WTC11 (cell line): ENCODE measurements around the gene ADGRF5. TPM values are rescaled to one million over a fixed set of nuclear protein-coding genes. Genes with fewer than 3 reads are reported as not detected.

Experiments
- ATAC-seq: fragments of 200-7000 bp; cut with Tn5 transposase; 2 replicates; pipeline ENCODE4 v1.10.0; 2021; ENCODE audit warnings: mild to moderate bottlenecking, moderate library complexity
- CTCF ChIA-PET: fragments of 300-600 bp; sonication (Branson Sonifier 250); formaldehyde crosslinking; loops from one replicate; lab custom pipeline; 2021; ENCODE audit warnings: antibody characterized with exemption; lab: Charles Lee
- POLR2A ChIA-PET: fragments of 350-600 bp; sonication (Branson Sonifier 250); formaldehyde crosslinking; loops from one replicate; lab custom pipeline; 2021; ENCODE audit warnings: antibody characterized with exemption; lab: Charles Lee
- DNase-seq: peaks from one replicate; pipeline ENCODE4 v3.0.0; 2021; ENCODE audit warnings: low spot score
- H3K27ac Mint-ChIP-seq: 2 replicates; pipeline ENCODE4 v1.8.0; 2021; ENCODE audit warnings: mixed read lengths
- H3K27me3 Mint-ChIP-seq: 2 replicates; pipeline ENCODE4 v1.8.0; 2021; ENCODE audit warnings: low read depth, mild to moderate bottlenecking, moderate library complexity, mixed read lengths
- H3K36me3 Mint-ChIP-seq: 2 replicates; pipeline ENCODE4 v1.8.0; 2021; ENCODE audit warnings: mixed read lengths
- H3K4me1 Mint-ChIP-seq: 2 replicates; pipeline ENCODE4 v1.8.0; 2022; ENCODE audit warnings: mixed read lengths
- H3K4me3 Mint-ChIP-seq: 2 replicates; pipeline ENCODE4 v1.8.0; 2021; ENCODE audit warnings: mild to moderate bottlenecking, moderate library complexity, mixed read lengths
- H3K9me3 Mint-ChIP-seq: 2 replicates; pipeline ENCODE4 v1.8.0; 2021; ENCODE audit warnings: mixed read lengths
- CREM ChIP-seq: sonication (generic); formaldehyde crosslinking; IDR thresholded peaks from 2 replicates; pipeline ENCODE4 v1.8.1; 2022; ENCODE audit warnings: mild to moderate bottlenecking, missing genetic modification reagents, moderate library complexity
- GTF2I ChIP-seq: fragments of 250-450 bp; sonication (Bioruptor Pico); conservative IDR thresholded peaks from 2 replicates; pipeline ENCODE4 v1.4.0; 2021; ENCODE audit warnings: mild to moderate bottlenecking
- JAZF1 ChIP-seq: fragments of 250-450 bp; sonication (Bioruptor Pico); IDR thresholded peaks from 2 replicates; pipeline ENCODE4 v1.9.0; 2021; ENCODE audit warnings: moderate library complexity, mild to moderate bottlenecking, inconsistent platforms
- RELA ChIP-seq: sonication (generic); formaldehyde crosslinking; IDR thresholded peaks from 2 replicates; pipeline ENCODE4 v1.8.1; 2022; ENCODE audit warnings: missing genetic modification reagents, mild to moderate bottlenecking, borderline replicate concordance
- SMAD3 ChIP-seq: sonication (generic); formaldehyde crosslinking; IDR thresholded peaks from 2 replicates; pipeline ENCODE4 v1.8.0; 2022; ENCODE audit warnings: missing genetic modification reagents, mild to moderate bottlenecking, borderline replicate concordance
- ZNF232 ChIP-seq: sonication (generic); formaldehyde crosslinking; IDR thresholded peaks from 2 replicates; pipeline ENCODE4 v1.8.0; 2022; ENCODE audit warnings: mild to moderate bottlenecking, missing genetic modification reagents
- ZNF416 ChIP-seq: fragments of 250-450 bp; sonication (Bioruptor Pico); IDR thresholded peaks from 2 replicates; pipeline ENCODE4 v1.9.0; 2021; ENCODE audit warnings: mild to moderate bottlenecking, inconsistent platforms
- total RNA-seq: library from RNA; stranded (reverse); gene quantifications from 3 replicates; pipeline ENCODE4 v1.2.3, GENCODE V29; 2021
- TF ChIP-seq, protein P1 (sequence below): fragments of 250-450 bp; sonication (Bioruptor Pico); IDR thresholded peaks from 2 replicates; pipeline ENCODE4 v1.9.0; 2021; ENCODE audit warnings: mild to moderate bottlenecking, borderline replicate concordance
- TF ChIP-seq, protein P2 (sequence below): sonication (generic); formaldehyde crosslinking; IDR thresholded peaks from 2 replicates; pipeline ENCODE4 v1.8.0; 2023; ENCODE audit warnings: mild to moderate bottlenecking, missing genetic modification reagents
- TF ChIP-seq, protein P3 (sequence below): sonication (generic); formaldehyde crosslinking; IDR thresholded peaks from 2 replicates; pipeline ENCODE4 v1.8.1; 2023; ENCODE audit warnings: mild to moderate bottlenecking, missing genetic modification reagents
- TF ChIP-seq, protein P4 (sequence below): sonication (generic); formaldehyde crosslinking; IDR thresholded peaks from 2 replicates; pipeline ENCODE4 v1.8.0; 2022; ENCODE audit warnings: mild to moderate bottlenecking, missing genetic modification reagents
- TF ChIP-seq, protein P5 (sequence below): fragments of 200-600 bp; IDR thresholded peaks from 2 replicates; pipeline ENCODE4 v1.8.0; 2022; ENCODE audit warnings: antibody characterized with exemption
- TF ChIP-seq, protein P6 (sequence below): sonication (generic); formaldehyde crosslinking; IDR thresholded peaks from 2 replicates; pipeline ENCODE4 v1.8.0; 2022; ENCODE audit warnings: mild to moderate bottlenecking, missing genetic modification reagents
- TF ChIP-seq, protein P7 (sequence below): sonication (generic); formaldehyde crosslinking; IDR thresholded peaks from 2 replicates; pipeline ENCODE4 v1.8.0; 2023; ENCODE audit warnings: missing genetic modification reagents, mild to moderate bottlenecking, borderline replicate concordance
- TF ChIP-seq, protein P8 (sequence below): sonication (generic); formaldehyde crosslinking; IDR thresholded peaks from 2 replicates; pipeline ENCODE4 v1.8.0; 2023; ENCODE audit warnings: missing genetic modification reagents

ADGRF5 gene
- total RNA-seq, 1 experiment from 2014 or later: 0.24 TPM

DNA sequence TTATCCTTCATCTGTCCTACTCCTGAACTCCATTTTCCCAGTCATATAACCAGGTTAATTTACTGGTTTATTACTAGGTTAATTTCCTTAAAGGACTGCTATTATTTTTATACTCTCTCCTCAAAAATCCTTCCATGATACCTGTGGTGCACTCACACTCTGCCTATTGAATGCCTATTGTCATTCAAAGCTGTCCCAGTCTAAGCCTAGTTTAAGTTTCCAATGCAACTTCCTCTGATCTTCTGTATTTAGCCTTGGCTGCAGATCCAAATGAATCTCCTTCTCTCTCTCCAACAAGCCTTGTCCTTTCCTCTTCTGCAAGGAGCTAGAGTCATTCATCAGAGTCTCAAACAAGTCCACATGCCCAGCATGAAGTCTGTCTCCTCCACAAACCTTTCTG, 41.3 kb upstream of the ADGRF5 start (continued):
- TF ChIP-seq, protein P1, sequence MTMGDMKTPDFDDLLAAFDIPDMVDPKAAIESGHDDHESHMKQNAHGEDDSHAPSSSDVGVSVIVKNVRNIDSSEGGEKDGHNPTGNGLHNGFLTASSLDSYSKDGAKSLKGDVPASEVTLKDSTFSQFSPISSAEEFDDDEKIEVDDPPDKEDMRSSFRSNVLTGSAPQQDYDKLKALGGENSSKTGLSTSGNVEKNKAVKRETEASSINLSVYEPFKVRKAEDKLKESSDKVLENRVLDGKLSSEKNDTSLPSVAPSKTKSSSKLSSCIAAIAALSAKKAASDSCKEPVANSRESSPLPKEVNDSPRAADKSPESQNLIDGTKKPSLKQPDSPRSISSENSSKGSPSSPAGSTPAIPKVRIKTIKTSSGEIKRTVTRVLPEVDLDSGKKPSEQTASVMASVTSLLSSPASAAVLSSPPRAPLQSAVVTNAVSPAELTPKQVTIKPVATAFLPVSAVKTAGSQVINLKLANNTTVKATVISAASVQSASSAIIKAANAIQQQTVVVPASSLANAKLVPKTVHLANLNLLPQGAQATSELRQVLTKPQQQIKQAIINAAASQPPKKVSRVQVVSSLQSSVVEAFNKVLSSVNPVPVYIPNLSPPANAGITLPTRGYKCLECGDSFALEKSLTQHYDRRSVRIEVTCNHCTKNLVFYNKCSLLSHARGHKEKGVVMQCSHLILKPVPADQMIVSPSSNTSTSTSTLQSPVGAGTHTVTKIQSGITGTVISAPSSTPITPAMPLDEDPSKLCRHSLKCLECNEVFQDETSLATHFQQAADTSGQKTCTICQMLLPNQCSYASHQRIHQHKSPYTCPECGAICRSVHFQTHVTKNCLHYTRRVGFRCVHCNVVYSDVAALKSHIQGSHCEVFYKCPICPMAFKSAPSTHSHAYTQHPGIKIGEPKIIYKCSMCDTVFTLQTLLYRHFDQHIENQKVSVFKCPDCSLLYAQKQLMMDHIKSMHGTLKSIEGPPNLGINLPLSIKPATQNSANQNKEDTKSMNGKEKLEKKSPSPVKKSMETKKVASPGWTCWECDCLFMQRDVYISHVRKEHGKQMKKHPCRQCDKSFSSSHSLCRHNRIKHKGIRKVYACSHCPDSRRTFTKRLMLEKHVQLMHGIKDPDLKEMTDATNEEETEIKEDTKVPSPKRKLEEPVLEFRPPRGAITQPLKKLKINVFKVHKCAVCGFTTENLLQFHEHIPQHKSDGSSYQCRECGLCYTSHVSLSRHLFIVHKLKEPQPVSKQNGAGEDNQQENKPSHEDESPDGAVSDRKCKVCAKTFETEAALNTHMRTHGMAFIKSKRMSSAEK: no peak
- TF ChIP-seq, all 79 proteins: peak for 0

DNA sequence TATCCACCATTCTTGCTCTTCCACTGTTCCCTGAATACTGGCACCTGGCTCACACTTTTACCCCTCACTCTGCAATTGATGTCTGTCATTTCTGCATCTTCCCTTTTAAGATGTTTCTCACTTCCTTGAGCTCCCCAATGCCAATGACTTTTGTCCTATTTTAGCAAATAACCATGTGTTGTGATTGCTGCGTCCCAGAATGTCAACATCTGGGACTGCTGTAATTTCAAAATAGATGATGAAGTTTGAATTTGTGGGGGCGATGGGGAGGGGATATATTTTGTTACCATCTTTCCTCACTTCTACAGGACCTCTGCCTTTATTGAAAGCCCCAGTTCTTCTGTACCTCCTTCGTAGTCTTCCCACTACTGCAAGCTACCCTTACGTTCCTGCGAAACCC, 40.0 kb upstream of the ADGRF5 start:
- DNase-seq (no peak), ATAC-seq (no peak)
- H3K4me1 Mint-ChIP-seq: peaks cover 7% of the 10 kb centered on the region
- no peak overlapping the region for H3K27ac Mint-ChIP-seq
- H3K4me3 Mint-ChIP-seq: no peak overlapping the region
- no peak for TF ChIP-seq SMAD3 (CRISPR knock-in tag)
- no peak for TF ChIP-seq GTF2I (CRISPR knock-in tag)
- H3K27me3 Mint-ChIP-seq: no peaks in the 10 kb centered on the region
- no peaks in the 10 kb centered on the region for H3K9me3 Mint-ChIP-seq
- CTCF ChIA-PET: no interaction called here
- POLR2A ChIA-PET: no interaction called here
- H3K36me3 Mint-ChIP-seq: no peaks in the 10 kb centered on the region

DNA sequence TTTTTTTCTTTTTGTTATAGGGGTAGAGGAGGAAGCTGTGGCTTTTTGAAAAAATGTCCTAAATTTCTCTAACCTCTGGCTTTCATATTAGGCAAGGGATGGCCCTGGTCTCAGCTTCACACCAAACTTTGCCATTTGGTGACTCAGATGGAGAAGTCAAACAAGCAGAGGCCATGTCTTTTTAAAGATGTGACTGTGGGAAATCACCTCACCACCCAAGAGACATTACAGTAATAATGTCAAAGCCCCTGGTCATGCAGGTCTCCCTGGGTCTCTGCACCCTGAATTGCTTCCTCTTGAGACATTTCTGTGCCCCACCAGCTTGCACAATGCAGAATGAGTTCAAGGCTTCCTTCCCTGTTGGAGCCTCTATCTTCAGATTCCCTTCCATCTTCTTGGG, 39.5 kb upstream of the ADGRF5 start:
- Mint-ChIP-seq H3K27ac (no peak overlapping the region), H3K4me3 (no peak overlapping the region), H3K4me1 (peaks cover 9% of the 10 kb centered on the region), H3K27me3 (no peaks in the 10 kb centered on the region), H3K36me3 (no peaks in the 10 kb centered on the region), H3K9me3 (no peaks in the 10 kb centered on the region)
- ChIA-PET POLR2A (no interaction called here), CTCF (interaction anchor here (0.7 kb wide), 1 partner anchor 112 kb away, joined by 3 read pairs; no protein-coding TSS in a partner anchor)
- ATAC-seq (no peak), DNase-seq (no peak)
- TF ChIP-seq, protein P2, sequence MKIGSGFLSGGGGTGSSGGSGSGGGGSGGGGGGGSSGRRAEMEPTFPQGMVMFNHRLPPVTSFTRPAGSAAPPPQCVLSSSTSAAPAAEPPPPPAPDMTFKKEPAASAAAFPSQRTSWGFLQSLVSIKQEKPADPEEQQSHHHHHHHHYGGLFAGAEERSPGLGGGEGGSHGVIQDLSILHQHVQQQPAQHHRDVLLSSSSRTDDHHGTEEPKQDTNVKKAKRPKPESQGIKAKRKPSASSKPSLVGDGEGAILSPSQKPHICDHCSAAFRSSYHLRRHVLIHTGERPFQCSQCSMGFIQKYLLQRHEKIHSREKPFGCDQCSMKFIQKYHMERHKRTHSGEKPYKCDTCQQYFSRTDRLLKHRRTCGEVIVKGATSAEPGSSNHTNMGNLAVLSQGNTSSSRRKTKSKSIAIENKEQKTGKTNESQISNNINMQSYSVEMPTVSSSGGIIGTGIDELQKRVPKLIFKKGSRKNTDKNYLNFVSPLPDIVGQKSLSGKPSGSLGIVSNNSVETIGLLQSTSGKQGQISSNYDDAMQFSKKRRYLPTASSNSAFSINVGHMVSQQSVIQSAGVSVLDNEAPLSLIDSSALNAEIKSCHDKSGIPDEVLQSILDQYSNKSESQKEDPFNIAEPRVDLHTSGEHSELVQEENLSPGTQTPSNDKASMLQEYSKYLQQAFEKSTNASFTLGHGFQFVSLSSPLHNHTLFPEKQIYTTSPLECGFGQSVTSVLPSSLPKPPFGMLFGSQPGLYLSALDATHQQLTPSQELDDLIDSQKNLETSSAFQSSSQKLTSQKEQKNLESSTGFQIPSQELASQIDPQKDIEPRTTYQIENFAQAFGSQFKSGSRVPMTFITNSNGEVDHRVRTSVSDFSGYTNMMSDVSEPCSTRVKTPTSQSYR (CRISPR knock-in tag): no peak
- TF ChIP-seq, protein P3, sequence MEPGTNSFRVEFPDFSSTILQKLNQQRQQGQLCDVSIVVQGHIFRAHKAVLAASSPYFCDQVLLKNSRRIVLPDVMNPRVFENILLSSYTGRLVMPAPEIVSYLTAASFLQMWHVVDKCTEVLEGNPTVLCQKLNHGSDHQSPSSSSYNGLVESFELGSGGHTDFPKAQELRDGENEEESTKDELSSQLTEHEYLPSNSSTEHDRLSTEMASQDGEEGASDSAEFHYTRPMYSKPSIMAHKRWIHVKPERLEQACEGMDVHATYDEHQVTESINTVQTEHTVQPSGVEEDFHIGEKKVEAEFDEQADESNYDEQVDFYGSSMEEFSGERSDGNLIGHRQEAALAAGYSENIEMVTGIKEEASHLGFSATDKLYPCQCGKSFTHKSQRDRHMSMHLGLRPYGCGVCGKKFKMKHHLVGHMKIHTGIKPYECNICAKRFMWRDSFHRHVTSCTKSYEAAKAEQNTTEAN: no peak
- TF ChIP-seq JAZF1 (CRISPR knock-in tag): no peak
- TF ChIP-seq, protein P4, sequence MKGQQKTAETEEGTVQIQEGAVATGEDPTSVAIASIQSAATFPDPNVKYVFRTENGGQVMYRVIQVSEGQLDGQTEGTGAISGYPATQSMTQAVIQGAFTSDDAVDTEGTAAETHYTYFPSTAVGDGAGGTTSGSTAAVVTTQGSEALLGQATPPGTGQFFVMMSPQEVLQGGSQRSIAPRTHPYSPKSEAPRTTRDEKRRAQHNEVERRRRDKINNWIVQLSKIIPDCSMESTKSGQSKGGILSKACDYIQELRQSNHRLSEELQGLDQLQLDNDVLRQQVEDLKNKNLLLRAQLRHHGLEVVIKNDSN (CRISPR knock-in tag): no peak
- TF ChIP-seq, protein P5, sequence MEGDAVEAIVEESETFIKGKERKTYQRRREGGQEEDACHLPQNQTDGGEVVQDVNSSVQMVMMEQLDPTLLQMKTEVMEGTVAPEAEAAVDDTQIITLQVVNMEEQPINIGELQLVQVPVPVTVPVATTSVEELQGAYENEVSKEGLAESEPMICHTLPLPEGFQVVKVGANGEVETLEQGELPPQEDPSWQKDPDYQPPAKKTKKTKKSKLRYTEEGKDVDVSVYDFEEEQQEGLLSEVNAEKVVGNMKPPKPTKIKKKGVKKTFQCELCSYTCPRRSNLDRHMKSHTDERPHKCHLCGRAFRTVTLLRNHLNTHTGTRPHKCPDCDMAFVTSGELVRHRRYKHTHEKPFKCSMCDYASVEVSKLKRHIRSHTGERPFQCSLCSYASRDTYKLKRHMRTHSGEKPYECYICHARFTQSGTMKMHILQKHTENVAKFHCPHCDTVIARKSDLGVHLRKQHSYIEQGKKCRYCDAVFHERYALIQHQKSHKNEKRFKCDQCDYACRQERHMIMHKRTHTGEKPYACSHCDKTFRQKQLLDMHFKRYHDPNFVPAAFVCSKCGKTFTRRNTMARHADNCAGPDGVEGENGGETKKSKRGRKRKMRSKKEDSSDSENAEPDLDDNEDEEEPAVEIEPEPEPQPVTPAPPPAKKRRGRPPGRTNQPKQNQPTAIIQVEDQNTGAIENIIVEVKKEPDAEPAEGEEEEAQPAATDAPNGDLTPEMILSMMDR: no peak
- TF ChIP-seq, protein P6, sequence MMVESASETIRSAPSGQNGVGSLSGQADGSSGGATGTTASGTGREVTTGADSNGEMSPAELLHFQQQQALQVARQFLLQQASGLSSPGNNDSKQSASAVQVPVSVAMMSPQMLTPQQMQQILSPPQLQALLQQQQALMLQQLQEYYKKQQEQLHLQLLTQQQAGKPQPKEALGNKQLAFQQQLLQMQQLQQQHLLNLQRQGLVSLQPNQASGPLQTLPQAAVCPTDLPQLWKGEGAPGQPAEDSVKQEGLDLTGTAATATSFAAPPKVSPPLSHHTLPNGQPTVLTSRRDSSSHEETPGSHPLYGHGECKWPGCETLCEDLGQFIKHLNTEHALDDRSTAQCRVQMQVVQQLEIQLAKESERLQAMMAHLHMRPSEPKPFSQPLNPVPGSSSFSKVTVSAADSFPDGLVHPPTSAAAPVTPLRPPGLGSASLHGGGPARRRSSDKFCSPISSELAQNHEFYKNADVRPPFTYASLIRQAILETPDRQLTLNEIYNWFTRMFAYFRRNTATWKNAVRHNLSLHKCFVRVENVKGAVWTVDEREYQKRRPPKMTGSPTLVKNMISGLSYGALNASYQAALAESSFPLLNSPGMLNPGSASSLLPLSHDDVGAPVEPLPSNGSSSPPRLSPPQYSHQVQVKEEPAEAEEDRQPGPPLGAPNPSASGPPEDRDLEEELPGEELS (CRISPR knock-in tag): no peak
- no peak for TF ChIP-seq ZNF232 (CRISPR knock-in tag)
- no peak for TF ChIP-seq RELA (CRISPR knock-in tag)
- no peak for TF ChIP-seq CREM (CRISPR knock-in tag)
- no peak for TF ChIP-seq ZNF416 (CRISPR knock-in tag)
- TF ChIP-seq, protein P7, sequence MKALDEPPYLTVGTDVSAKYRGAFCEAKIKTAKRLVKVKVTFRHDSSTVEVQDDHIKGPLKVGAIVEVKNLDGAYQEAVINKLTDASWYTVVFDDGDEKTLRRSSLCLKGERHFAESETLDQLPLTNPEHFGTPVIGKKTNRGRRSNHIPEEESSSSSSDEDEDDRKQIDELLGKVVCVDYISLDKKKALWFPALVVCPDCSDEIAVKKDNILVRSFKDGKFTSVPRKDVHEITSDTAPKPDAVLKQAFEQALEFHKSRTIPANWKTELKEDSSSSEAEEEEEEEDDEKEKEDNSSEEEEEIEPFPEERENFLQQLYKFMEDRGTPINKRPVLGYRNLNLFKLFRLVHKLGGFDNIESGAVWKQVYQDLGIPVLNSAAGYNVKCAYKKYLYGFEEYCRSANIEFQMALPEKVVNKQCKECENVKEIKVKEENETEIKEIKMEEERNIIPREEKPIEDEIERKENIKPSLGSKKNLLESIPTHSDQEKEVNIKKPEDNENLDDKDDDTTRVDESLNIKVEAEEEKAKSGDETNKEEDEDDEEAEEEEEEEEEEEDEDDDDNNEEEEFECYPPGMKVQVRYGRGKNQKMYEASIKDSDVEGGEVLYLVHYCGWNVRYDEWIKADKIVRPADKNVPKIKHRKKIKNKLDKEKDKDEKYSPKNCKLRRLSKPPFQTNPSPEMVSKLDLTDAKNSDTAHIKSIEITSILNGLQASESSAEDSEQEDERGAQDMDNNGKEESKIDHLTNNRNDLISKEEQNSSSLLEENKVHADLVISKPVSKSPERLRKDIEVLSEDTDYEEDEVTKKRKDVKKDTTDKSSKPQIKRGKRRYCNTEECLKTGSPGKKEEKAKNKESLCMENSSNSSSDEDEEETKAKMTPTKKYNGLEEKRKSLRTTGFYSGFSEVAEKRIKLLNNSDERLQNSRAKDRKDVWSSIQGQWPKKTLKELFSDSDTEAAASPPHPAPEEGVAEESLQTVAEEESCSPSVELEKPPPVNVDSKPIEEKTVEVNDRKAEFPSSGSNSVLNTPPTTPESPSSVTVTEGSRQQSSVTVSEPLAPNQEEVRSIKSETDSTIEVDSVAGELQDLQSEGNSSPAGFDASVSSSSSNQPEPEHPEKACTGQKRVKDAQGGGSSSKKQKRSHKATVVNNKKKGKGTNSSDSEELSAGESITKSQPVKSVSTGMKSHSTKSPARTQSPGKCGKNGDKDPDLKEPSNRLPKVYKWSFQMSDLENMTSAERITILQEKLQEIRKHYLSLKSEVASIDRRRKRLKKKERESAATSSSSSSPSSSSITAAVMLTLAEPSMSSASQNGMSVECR (CRISPR knock-in tag): no peak
- TF ChIP-seq, protein P8, sequence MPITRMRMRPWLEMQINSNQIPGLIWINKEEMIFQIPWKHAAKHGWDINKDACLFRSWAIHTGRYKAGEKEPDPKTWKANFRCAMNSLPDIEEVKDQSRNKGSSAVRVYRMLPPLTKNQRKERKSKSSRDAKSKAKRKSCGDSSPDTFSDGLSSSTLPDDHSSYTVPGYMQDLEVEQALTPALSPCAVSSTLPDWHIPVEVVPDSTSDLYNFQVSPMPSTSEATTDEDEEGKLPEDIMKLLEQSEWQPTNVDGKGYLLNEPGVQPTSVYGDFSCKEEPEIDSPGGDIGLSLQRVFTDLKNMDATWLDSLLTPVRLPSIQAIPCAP (CRISPR knock-in tag): no peak
